MM.1S (cell line): ENCODE measurements around the gene CARMIL1.

Experiments
- EZH2 ChIP-seq: fragments of 300-600 bp; sonication (generic); optimal IDR thresholded peaks from 2 replicates; pipeline ENCODE3; 2017; ENCODE audit warnings: low read depth, mild to moderate bottlenecking, antibody characterized with exemption, low read length, mixed read lengths
- TF ChIP-seq, protein P1 (sequence below): fragments of 300-600 bp; sonication (generic); IDR thresholded peaks from 2 replicates; pipeline ENCODE4 v1.5.1; 2016; ENCODE audit warnings: antibody characterized with exemption, low read length, mixed read lengths

DNA sequence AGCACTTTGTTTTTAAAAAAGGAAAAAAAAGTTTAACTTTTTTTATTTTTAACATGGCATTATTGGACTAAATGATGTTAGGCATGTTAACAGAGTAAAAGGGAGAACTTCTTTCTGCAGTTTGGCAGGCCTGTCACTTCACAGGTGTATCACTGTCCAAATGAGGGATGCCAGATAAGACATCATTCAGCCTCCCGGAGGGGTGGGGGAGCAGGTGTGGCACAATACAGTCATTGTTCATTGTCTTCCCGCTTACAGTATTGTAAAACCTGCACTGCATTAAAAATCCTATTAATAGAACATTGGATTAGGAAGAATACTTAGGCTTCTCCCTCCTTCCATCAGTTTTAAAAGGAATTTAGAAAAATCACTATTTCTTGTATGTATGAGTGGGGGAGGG lies 80.7 kb downstream of the CARMIL1 start:
- TF ChIP-seq, protein P1, sequence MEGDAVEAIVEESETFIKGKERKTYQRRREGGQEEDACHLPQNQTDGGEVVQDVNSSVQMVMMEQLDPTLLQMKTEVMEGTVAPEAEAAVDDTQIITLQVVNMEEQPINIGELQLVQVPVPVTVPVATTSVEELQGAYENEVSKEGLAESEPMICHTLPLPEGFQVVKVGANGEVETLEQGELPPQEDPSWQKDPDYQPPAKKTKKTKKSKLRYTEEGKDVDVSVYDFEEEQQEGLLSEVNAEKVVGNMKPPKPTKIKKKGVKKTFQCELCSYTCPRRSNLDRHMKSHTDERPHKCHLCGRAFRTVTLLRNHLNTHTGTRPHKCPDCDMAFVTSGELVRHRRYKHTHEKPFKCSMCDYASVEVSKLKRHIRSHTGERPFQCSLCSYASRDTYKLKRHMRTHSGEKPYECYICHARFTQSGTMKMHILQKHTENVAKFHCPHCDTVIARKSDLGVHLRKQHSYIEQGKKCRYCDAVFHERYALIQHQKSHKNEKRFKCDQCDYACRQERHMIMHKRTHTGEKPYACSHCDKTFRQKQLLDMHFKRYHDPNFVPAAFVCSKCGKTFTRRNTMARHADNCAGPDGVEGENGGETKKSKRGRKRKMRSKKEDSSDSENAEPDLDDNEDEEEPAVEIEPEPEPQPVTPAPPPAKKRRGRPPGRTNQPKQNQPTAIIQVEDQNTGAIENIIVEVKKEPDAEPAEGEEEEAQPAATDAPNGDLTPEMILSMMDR, result no peak
- TF ChIP-seq EZH2, result no peak
